Panc1 (cell line): ENCODE data around the gene IBA57.

Experiments
- CTCF ChIP-seq: fragments of 450-650 bp; IDR thresholded peaks from 2 replicates; pipeline ENCODE4 v1.5.1; 2017; ENCODE audit warnings: mild to moderate bottlenecking
- POLR2AphosphoS5 ChIP-seq: IDR thresholded peaks from 2 replicates; pipeline ENCODE4 v1.6.1; 2012; ENCODE audit warnings: mild to moderate bottlenecking, low read depth, low read length, moderate library complexity
- SIN3A ChIP-seq: IDR thresholded peaks from 2 replicates; pipeline ENCODE4 v1.6.1; 2012; ENCODE audit warnings: low read depth, mild to moderate bottlenecking, low read length, moderate library complexity, borderline replicate concordance; ENCODE audit not compliant: insufficient read depth

- TF ChIP-seq CTCF (no peak), POLR2AphosphoS5 (no peak), SIN3A (no peak)
Observed at GRCh38 chr1:228208831-228209551, 43.4 kb downstream of the IBA57 start.
